OCI-LY1 (cell line): Measurements from ENCODE around the gene CUTA.

Experiments used
- H2AFZ ChIP-seq: fragments of 200-600 bp; sonication (generic), shearing (Covaris generic); 2 replicates; pipeline ENCODE4 v1.6.0; 2014; ENCODE audit warnings: antibody characterized with exemption, mild to moderate bottlenecking, low read length
- H3F3A ChIP-seq: fragments of 200-600 bp; sonication (generic), shearing (Covaris generic); 2 replicates; pipeline ENCODE4 v1.6.0; 2014; ENCODE audit warnings: mild to moderate bottlenecking, antibody characterized with exemption, low read length, moderate library complexity; ENCODE audit not compliant: insufficient read depth
- H3K27ac ChIP-seq: fragments of 200-600 bp; sonication (generic); 2 replicates; pipeline ENCODE4 v1.5.1; 2014; ENCODE audit warnings: low read length, mixed run types, mild to moderate bottlenecking, low read depth; ENCODE audit not compliant: poor library complexity, severe bottlenecking
- H3K27me3 ChIP-seq: fragments of 200-600 bp; sonication (generic); 2 replicates; pipeline ENCODE4 v1.6.0; 2014; ENCODE audit warnings: antibody characterized with exemption, mild to moderate bottlenecking, low read length, moderate library complexity; ENCODE audit not compliant: insufficient read depth
- H3K36me3 ChIP-seq: fragments of 200-600 bp; sonication (generic); 2 replicates; pipeline ENCODE4 v1.6.1; 2014; ENCODE audit warnings: mild to moderate bottlenecking, antibody characterized with exemption, low read length, moderate library complexity, mixed read lengths; ENCODE audit not compliant: insufficient read depth
- H3K4me1 ChIP-seq: fragments of 200-600 bp; sonication (generic); 2 replicates; pipeline ENCODE4 v1.5.1; 2014; ENCODE audit warnings: mild to moderate bottlenecking, low read length, moderate library complexity; ENCODE audit not compliant: insufficient read depth, severe bottlenecking
- H3K4me2 ChIP-seq: fragments of 200-600 bp; sonication (generic), shearing (Covaris generic); 2 replicates; pipeline ENCODE4 v1.6.1; 2014; ENCODE audit warnings: low read length
- H3K4me3 ChIP-seq: fragments of 200-600 bp; sonication (generic); 2 replicates; pipeline ENCODE4 v1.5.1; 2014; ENCODE audit warnings: low read length, low read depth, mild to moderate bottlenecking, mixed read lengths; ENCODE audit not compliant: poor library complexity, severe bottlenecking
- H3K79me2 ChIP-seq: fragments of 200-600 bp; shearing (Covaris generic); 2 replicates; pipeline ENCODE4 v1.6.1; 2016; ENCODE audit warnings: mixed run types, low read length, mixed read lengths; ENCODE audit not compliant: insufficient read depth
- H3K9ac ChIP-seq: fragments of 200-600 bp; sonication (generic), shearing (Covaris generic); 2 replicates; pipeline ENCODE4 v1.6.1; 2014; ENCODE audit warnings: mild to moderate bottlenecking, low read length, mixed read lengths
- H3K9me2 ChIP-seq: fragments of 200-600 bp; sonication (generic), shearing (Covaris generic); 2 replicates; pipeline ENCODE4 v1.6.1; 2014; ENCODE audit warnings: low read depth, mild to moderate bottlenecking, low read length, mixed read lengths
- H3K9me3 ChIP-seq: fragments of 200-600 bp; shearing (Covaris generic); 2 replicates; pipeline ENCODE4 v1.6.1; 2014; ENCODE audit warnings: low read length, mixed read lengths
- H4K20me1 ChIP-seq: fragments of 200-600 bp; sonication (generic), shearing (Covaris generic); 2 replicates; pipeline ENCODE4 v1.6.0; 2016; ENCODE audit warnings: mild to moderate bottlenecking, low read length; ENCODE audit not compliant: insufficient read depth
- CTCF ChIP-seq: fragments of 200-600 bp; sonication (generic), shearing (Covaris generic); IDR thresholded peaks from 2 replicates; pipeline ENCODE4 v1.5.1; 2017; ENCODE audit warnings: mild to moderate bottlenecking, antibody characterized with exemption, low read length, moderate library complexity, mixed read lengths
- EZH2 ChIP-seq: fragments of 200-600 bp; sonication (generic), shearing (Covaris generic); IDR thresholded peaks from 2 replicates; pipeline ENCODE4 v1.8.0; 2017; ENCODE audit warnings: borderline replicate concordance, mixed run types, mild to moderate bottlenecking, antibody characterized with exemption, low read length, moderate library complexity, mixed read lengths

CUTA gene

DNA sequence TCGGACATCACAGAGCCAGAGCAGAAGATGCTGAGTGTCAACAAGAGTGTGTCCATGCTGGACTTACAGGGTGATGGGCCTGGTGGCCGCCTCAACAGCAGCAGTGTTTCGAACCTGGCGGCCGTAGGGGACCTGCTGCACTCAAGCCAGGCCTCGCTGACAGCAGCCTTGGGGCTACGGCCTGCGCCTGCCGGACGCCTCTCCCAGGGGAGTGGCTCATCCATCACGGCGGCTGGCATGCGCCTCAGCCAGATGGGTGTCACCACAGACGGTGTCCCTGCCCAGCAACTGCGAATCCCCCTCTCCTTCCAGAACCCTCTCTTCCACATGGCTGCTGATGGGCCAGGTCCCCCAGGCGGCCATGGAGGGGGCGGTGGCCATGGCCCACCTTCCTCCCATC lies 25.1 kb upstream of the CUTA start:
- no peaks in the 10 kb centered on the region for H3F3A ChIP-seq
- peaks cover 24% of the 10 kb centered on the region for H3K36me3 ChIP-seq
- no peaks in the 10 kb centered on the region for H3K27me3 ChIP-seq
- H3K9me3 ChIP-seq = no peaks in the 10 kb centered on the region
- H3K27ac ChIP-seq = no peak overlapping the region
- no peaks in the 10 kb centered on the region for H3K4me1 ChIP-seq
- no peak overlapping the region for H3K4me3 ChIP-seq
- no peak overlapping the region for H3K4me2 ChIP-seq
- no peaks in the 10 kb centered on the region for H3K9me2 ChIP-seq
- TF ChIP-seq EZH2 (no peak), CTCF (no peak)
- H3K9ac ChIP-seq = no peak overlapping the region
- no peaks in the 10 kb centered on the region for H4K20me1 ChIP-seq
- H2AFZ ChIP-seq = no peak overlapping the region
- H3K79me2 ChIP-seq = no peaks in the 10 kb centered on the region

DNA sequence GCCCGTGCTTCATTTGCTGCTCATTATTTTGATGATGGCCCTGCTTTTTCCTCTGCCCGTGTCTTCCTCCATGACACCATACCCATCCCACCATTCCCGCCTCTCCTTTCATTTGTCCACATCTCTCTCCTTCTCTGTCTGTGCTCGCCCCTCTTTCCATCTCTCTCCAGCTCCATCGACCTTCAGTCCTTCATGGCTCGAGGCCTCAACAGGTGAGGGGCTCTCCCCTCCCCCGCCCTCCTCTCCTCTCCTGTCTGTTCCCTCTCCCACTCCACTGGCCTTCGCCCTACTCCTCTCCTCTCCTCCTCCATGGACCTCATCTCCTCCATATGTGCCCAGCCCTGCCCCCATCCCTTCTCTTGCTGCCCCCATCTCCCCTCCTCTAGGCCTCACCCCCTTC lies 24.4 kb upstream of the CUTA start:
- no peak overlapping the region for H3K4me3 ChIP-seq
- H3K27me3 ChIP-seq = no peaks in the 10 kb centered on the region
- no peak overlapping the region for H3K27ac ChIP-seq
- H2AFZ ChIP-seq = no peak overlapping the region
- no peaks in the 10 kb centered on the region for H3K9me3 ChIP-seq
- H3K9me2 ChIP-seq = no peaks in the 10 kb centered on the region
- H3K79me2 ChIP-seq = no peaks in the 10 kb centered on the region
- H3K36me3 ChIP-seq = peaks cover 25% of the 10 kb centered on the region
- H3K4me1 ChIP-seq = no peaks in the 10 kb centered on the region
- no peaks in the 10 kb centered on the region for H4K20me1 ChIP-seq
- TF ChIP-seq EZH2 = no peak
- TF ChIP-seq CTCF = no peak
- H3K4me2 ChIP-seq = no peak overlapping the region
- no peaks in the 10 kb centered on the region for H3F3A ChIP-seq
- H3K9ac ChIP-seq = no peak overlapping the region

DNA sequence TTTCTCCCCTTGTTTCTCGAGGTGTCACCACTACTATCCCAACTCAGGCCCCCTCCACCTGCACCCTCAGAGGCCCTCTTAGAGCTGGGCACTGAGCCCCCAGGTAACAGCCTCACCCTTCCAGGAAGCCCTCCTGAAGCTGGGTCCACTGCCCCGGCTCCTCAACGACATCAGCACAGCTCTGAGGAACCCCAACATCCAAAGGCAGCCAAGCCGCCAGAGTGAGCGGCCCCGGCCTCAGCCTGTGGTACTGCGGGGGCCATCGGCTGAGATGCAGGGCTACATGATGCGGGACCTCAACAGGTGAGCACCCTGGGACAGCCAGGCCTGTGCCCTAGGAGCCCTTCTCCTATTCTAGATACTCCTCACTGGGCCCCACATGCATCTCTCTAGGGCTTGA lies 23.6 kb upstream of the CUTA start:
- Histone ChIP-seq H3K79me2 (no peaks in the 10 kb centered on the region), H3K4me1 (no peaks in the 10 kb centered on the region), H3F3A (no peaks in the 10 kb centered on the region), H3K27ac (no peak overlapping the region), H2AFZ (no peak overlapping the region), H3K9ac (no peak overlapping the region), H3K4me3 (no peak overlapping the region), H3K4me2 (no peak overlapping the region), H3K9me2 (no peaks in the 10 kb centered on the region), H4K20me1 (no peaks in the 10 kb centered on the region), H3K27me3 (no peaks in the 10 kb centered on the region), H3K36me3 (peaks cover 31% of the 10 kb centered on the region), H3K9me3 (no peaks in the 10 kb centered on the region)
- TF ChIP-seq CTCF (no peak), EZH2 (no peak)
